ENCODE data around the gene HACL1.

Gene HACL1

GRCh38 chr3:15527031-15527459 is 74.3 kb downstream of the HACL1 start:
- DNase-seq (ENCODE audit: low spot score) (no peak), ATAC-seq (ENCODE audit: low read depth) (0 out of 3 replicates have a peak, but pooled peaks have one; percentile 44)
- Histone ChIP-seq H3K4me3 (ENCODE audit: severe bottlenecking) (no peak overlapping the region), H3K9me3 (ENCODE audit: severe bottlenecking) (no peaks in the 10 kb centered on the region), H3K4me1 (ENCODE audit: insufficient read depth, poor library complexity, severe bottlenecking) (no peaks in the 10 kb centered on the region), H3K27me3 (ENCODE audit: insufficient read depth, poor library complexity, severe bottlenecking) (no peaks in the 10 kb centered on the region), H3K36me3 (ENCODE audit: low read depth) (no peaks in the 10 kb centered on the region), H3K27ac (ENCODE audit: poor library complexity, severe bottlenecking) (no peak overlapping the region)
- no peak for TF ChIP-seq CTCF (IDR thresholded peaks at IDR 0.05; ENCODE audit: poor library complexity, severe bottlenecking)

DNA sequence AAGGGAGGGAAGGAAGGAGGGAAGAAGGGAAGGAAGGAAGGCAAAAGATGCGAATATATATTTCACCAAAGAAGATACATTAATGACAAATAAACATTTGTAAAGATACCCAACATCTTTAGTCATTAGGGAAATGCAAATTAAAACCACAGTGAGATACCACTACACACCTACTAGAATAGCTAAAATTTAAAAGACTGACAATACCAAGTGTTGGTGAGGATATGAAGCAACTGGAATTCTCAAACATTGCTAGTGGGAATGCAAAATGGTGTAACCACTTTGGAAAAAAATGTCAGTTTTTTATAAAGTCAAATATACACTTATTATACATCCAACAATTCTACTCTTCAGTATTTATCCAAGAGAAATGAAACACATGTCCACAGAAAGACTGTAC is 75.6 kb downstream of the HACL1 start:
- DNase-seq (ENCODE audit: low spot score), result no peak
- no peak for TF ChIP-seq CTCF (IDR thresholded peaks at IDR 0.05; ENCODE audit: poor library complexity, severe bottlenecking)
- no peaks in the 10 kb centered on the region for H3K9me3 ChIP-seq (ENCODE audit: severe bottlenecking)
- H3K4me1 ChIP-seq (ENCODE audit: insufficient read depth, poor library complexity, severe bottlenecking), result no peaks in the 10 kb centered on the region
- H3K36me3 ChIP-seq (ENCODE audit: low read depth), result no peaks in the 10 kb centered on the region
- H3K4me3 ChIP-seq (ENCODE audit: severe bottlenecking), result no peak overlapping the region
- no peak overlapping the region for H3K27ac ChIP-seq (ENCODE audit: poor library complexity, severe bottlenecking)
- no peak for ATAC-seq (ENCODE audit: low read depth)
- no peaks in the 10 kb centered on the region for H3K27me3 ChIP-seq (ENCODE audit: insufficient read depth, poor library complexity, severe bottlenecking)

GRCh38 chr3:15523660-15524417 is 77.5 kb downstream of the HACL1 start:
- Histone ChIP-seq H3K27ac (ENCODE audit: poor library complexity, severe bottlenecking) (no peak overlapping the region), H3K27me3 (ENCODE audit: insufficient read depth, poor library complexity, severe bottlenecking) (no peaks in the 10 kb centered on the region), H3K4me1 (ENCODE audit: insufficient read depth, poor library complexity, severe bottlenecking) (no peaks in the 10 kb centered on the region), H3K4me3 (ENCODE audit: severe bottlenecking) (no peak overlapping the region), H3K36me3 (ENCODE audit: low read depth) (no peaks in the 10 kb centered on the region), H3K9me3 (ENCODE audit: severe bottlenecking) (no peaks in the 10 kb centered on the region)
- TF ChIP-seq CTCF (IDR thresholded peaks at IDR 0.05; ENCODE audit: poor library complexity, severe bottlenecking), result no peak
- no peak for ATAC-seq (ENCODE audit: low read depth)
- DNase-seq (ENCODE audit: low spot score), result no peak

DNA sequence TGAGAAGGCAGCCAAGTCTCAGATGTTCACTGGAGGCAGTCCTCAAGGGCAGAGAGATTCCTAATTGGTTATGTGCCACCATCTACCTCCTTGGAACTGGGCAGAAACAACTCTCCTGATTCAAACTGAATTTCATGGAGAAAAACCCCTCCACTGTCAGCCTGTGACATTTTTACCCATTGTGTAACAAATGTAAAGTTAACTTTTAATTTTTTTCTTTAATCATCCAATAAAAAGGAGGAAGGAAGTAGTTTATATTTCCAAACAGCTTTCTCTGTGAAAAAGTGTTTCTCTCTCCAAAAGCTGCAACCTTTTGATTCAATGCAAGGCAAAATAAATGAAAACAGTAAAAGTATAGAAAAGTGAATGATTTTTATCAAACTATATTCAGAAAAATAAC is 79.4 kb downstream of the HACL1 start:
- no peak for DNase-seq (ENCODE audit: low spot score)
- no peak for TF ChIP-seq CTCF (IDR thresholded peaks at IDR 0.05; ENCODE audit: poor library complexity, severe bottlenecking)
- no peak overlapping the region for H3K27ac ChIP-seq (ENCODE audit: poor library complexity, severe bottlenecking)
- no peak for ATAC-seq (ENCODE audit: low read depth)
- H3K4me1 ChIP-seq (ENCODE audit: insufficient read depth, poor library complexity, severe bottlenecking), result no peaks in the 10 kb centered on the region
- no peaks in the 10 kb centered on the region for H3K9me3 ChIP-seq (ENCODE audit: severe bottlenecking)
- no peaks in the 10 kb centered on the region for H3K36me3 ChIP-seq (ENCODE audit: low read depth)
- H3K27me3 ChIP-seq (ENCODE audit: insufficient read depth, poor library complexity, severe bottlenecking), result no peaks in the 10 kb centered on the region
- H3K4me3 ChIP-seq (ENCODE audit: severe bottlenecking), result no peak overlapping the region

DNA sequence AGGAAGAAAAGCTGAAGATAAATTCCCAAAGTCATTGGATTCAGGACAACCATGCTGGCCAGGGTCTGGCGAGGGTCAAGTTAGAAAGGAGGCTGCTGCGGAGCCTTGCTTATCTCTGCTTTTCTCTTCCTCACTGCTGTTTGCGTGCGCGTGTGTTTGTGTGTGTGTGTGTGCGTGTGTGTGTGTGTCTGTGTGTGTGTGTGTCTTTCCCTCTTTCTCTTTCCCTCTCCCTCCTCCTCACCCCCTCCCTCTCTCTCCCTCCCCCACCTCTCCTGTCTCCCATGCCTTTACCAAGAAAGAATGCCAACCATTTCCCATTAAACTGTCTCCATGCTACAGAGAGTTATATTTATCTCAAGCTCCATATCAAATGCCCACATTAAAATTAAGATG is 79.8 kb downstream of the HACL1 start, which contains the start of gene COLQ:
TSS of gene COLQ (minus strand) at position 134 of the 393 bp plus-strand sequence. CDS start at position 53, 81 bp downstream.
- H3K9me3 ChIP-seq (ENCODE audit: severe bottlenecking), result no peaks in the 10 kb centered on the region
- no peaks in the 10 kb centered on the region for H3K27me3 ChIP-seq (ENCODE audit: insufficient read depth, poor library complexity, severe bottlenecking)
- no peak for TF ChIP-seq CTCF (IDR thresholded peaks at IDR 0.05; ENCODE audit: poor library complexity, severe bottlenecking)
- no peak for DNase-seq (ENCODE audit: low spot score)
- H3K27ac ChIP-seq (ENCODE audit: poor library complexity, severe bottlenecking), result no peak within 1 kb of the TSS
- no peaks in the 10 kb centered on the region for H3K4me1 ChIP-seq (ENCODE audit: insufficient read depth, poor library complexity, severe bottlenecking)
- ATAC-seq (ENCODE audit: low read depth), result no peak
- H3K36me3 ChIP-seq (ENCODE audit: low read depth), result no peaks in the 10 kb centered on the region
- no peak within 1 kb of the TSS for H3K4me3 ChIP-seq (ENCODE audit: severe bottlenecking)
